Loucy (cell line): ENCODE results near the gene SPP2.

Source experiments
- CTCF ChIP-seq: fragments of 200-600 bp; sonication (generic); conservative IDR thresholded peaks from 2 replicates; pipeline ENCODE4 v1.5.1; 2014; ENCODE audit warnings: mild to moderate bottlenecking, antibody characterized with exemption, low read length
- EZH2phosphoT487 ChIP-seq: fragments of 200-600 bp; IDR thresholded peaks from 2 replicates; pipeline ENCODE4 v1.6.1; 2018; ENCODE audit warnings: antibody characterized with exemption, mild to moderate bottlenecking, moderate library complexity, borderline replicate concordance

GRCh38 chr2:234071664-234072063 is 21.2 kb downstream of the SPP2 start:
- TF ChIP-seq CTCF = no peak
- no peak for TF ChIP-seq EZH2phosphoT487
